HL-60 (cell line): ENCODE measurements around the gene SEC24B.

Experiments
- DNase-seq, 2 experiments: peaks; one replicate each; pipeline ENCODE4 v3.0.0-alpha.2; 2010 to 2020; ENCODE audit warnings: low read depth in 1 of 2, low spot score in 1 of 2
- H3K27ac ChIP-seq: fragments of 250-450 bp; sonication (Bioruptor Pico); replicated peaks from 2 replicates; pipeline ENCODE4 v1.5.1; 2020; ENCODE audit warnings: mild to moderate bottlenecking, moderate library complexity
- H3K27me3 ChIP-seq: fragments of 250-450 bp; sonication (Bioruptor Pico); 2 replicates; pipeline ENCODE4 v1.5.1; 2021; ENCODE audit warnings: mild to moderate bottlenecking, moderate library complexity; ENCODE audit not compliant: insufficient read depth, poor library complexity, severe bottlenecking
- H3K4me3 ChIP-seq: replicated peaks from 2 replicates; pipeline ENCODE4 v1.5.1; 2011; ENCODE audit warnings: mild to moderate bottlenecking, control low read depth, low read length; ENCODE audit not compliant: insufficient read depth
- GABPA ChIP-seq: IDR thresholded peaks from 2 replicates; pipeline ENCODE4 v1.6.1; 2012; ENCODE audit warnings: low read depth
- POLR2AphosphoS5 ChIP-seq: IDR thresholded peaks from 2 replicates; pipeline ENCODE4 v1.6.1; 2012; ENCODE audit warnings: low read depth
- SPI1 ChIP-seq: IDR thresholded peaks from 2 replicates; pipeline ENCODE4 v1.6.1; 2012; ENCODE audit warnings: low read depth, mild to moderate bottlenecking, borderline replicate concordance
- microRNA-seq: library from miRNA; unstranded; fragments of <30 nt; microRNA quantifications from one replicate; pipeline ENCODE4, GENCODE V29; 2018
- TF ChIP-seq, protein P1 (sequence below): IDR thresholded peaks from 2 replicates; pipeline ENCODE4 v1.6.1; 2012; ENCODE audit warnings: low read depth; ENCODE audit not compliant: insufficient replicate concordance
- TF ChIP-seq, protein P2 (sequence below): IDR thresholded peaks from one replicate; pipeline ENCODE4 v1.5.1; 2011; ENCODE audit warnings: low read length, control low read depth, inconsistent platforms; ENCODE audit not compliant: insufficient read depth

SEC24B gene

DNA sequence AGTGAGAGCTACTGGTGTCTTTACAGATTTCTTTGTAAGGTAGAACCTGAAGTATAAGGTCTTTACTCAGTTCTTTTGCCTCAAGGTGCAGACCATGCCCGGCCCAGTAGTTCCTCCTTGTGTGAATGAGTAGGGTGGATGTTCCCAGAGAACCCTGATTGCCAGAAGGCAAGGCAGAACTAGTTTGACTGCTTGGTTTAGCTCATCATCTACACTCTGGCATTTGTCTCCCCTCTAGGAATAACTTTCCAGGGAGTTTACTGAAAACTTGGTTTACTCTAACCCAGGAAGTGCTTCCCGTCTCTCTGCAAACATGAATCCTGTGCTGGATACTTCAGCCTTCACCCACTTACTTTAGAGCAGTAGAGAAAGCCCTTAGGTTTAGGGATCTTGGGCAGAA, 155.5 kb downstream of the SEC24B start:
- DNase-seq: no peak
- Histone ChIP-seq H3K4me3 (no peak overlapping the region), H3K27ac (no peak overlapping the region), H3K27me3 (no peaks in the 10 kb centered on the region)
- TF ChIP-seq, protein P1, sequence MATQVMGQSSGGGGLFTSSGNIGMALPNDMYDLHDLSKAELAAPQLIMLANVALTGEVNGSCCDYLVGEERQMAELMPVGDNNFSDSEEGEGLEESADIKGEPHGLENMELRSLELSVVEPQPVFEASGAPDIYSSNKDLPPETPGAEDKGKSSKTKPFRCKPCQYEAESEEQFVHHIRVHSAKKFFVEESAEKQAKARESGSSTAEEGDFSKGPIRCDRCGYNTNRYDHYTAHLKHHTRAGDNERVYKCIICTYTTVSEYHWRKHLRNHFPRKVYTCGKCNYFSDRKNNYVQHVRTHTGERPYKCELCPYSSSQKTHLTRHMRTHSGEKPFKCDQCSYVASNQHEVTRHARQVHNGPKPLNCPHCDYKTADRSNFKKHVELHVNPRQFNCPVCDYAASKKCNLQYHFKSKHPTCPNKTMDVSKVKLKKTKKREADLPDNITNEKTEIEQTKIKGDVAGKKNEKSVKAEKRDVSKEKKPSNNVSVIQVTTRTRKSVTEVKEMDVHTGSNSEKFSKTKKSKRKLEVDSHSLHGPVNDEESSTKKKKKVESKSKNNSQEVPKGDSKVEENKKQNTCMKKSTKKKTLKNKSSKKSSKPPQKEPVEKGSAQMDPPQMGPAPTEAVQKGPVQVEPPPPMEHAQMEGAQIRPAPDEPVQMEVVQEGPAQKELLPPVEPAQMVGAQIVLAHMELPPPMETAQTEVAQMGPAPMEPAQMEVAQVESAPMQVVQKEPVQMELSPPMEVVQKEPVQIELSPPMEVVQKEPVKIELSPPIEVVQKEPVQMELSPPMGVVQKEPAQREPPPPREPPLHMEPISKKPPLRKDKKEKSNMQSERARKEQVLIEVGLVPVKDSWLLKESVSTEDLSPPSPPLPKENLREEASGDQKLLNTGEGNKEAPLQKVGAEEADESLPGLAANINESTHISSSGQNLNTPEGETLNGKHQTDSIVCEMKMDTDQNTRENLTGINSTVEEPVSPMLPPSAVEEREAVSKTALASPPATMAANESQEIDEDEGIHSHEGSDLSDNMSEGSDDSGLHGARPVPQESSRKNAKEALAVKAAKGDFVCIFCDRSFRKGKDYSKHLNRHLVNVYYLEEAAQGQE: no peak
- TF ChIP-seq GABPA (no peak), POLR2AphosphoS5 (no peak), SPI1 (no peak)
- TF ChIP-seq, protein P2, sequence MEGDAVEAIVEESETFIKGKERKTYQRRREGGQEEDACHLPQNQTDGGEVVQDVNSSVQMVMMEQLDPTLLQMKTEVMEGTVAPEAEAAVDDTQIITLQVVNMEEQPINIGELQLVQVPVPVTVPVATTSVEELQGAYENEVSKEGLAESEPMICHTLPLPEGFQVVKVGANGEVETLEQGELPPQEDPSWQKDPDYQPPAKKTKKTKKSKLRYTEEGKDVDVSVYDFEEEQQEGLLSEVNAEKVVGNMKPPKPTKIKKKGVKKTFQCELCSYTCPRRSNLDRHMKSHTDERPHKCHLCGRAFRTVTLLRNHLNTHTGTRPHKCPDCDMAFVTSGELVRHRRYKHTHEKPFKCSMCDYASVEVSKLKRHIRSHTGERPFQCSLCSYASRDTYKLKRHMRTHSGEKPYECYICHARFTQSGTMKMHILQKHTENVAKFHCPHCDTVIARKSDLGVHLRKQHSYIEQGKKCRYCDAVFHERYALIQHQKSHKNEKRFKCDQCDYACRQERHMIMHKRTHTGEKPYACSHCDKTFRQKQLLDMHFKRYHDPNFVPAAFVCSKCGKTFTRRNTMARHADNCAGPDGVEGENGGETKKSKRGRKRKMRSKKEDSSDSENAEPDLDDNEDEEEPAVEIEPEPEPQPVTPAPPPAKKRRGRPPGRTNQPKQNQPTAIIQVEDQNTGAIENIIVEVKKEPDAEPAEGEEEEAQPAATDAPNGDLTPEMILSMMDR: no peak

DNA sequence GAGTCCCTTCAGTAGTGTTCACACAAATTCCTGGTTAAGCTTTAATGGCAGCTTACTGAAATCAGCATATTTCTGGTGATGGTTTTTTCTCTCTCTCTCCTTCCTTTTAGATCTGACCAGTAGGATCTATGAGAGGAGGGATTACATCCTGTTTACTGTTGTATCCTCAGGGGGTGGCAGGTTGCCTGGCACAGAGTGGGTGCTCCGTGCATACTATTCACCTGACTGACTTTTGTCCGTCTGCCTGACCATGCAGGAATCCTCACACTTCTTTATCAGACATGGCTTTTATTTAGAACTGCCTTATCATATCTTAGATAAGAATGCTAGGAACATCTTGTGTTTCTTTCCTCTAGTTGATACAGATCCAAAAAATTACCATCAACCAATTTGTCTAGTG, 156.0 kb downstream of the SEC24B start:
- Histone ChIP-seq H3K27ac (no peak overlapping the region), H3K27me3 (no peaks in the 10 kb centered on the region), H3K4me3 (no peak overlapping the region)
- no peak for DNase-seq
- TF ChIP-seq GABPA: no peak
- TF ChIP-seq, protein P2: no peak
- no peak for TF ChIP-seq SPI1
- no peak for TF ChIP-seq POLR2AphosphoS5
- TF ChIP-seq, protein P1: no peak

Small RNA genes within 50 kb of the gene (microRNA-seq; reads per million reads assigned to microRNA genes)
- gene MIR576: 163 reads per million, percentile 74 among the genes with 10 or more reads in this experiment
